ENCODE data around the gene TUBA3C.
"Not testable (repeated sequence)": the region's sequence is repeated elsewhere in the genome, so short reads cannot be mapped to it uniquely, and the experiment has no call there.

TUBA3C gene

DNA sequence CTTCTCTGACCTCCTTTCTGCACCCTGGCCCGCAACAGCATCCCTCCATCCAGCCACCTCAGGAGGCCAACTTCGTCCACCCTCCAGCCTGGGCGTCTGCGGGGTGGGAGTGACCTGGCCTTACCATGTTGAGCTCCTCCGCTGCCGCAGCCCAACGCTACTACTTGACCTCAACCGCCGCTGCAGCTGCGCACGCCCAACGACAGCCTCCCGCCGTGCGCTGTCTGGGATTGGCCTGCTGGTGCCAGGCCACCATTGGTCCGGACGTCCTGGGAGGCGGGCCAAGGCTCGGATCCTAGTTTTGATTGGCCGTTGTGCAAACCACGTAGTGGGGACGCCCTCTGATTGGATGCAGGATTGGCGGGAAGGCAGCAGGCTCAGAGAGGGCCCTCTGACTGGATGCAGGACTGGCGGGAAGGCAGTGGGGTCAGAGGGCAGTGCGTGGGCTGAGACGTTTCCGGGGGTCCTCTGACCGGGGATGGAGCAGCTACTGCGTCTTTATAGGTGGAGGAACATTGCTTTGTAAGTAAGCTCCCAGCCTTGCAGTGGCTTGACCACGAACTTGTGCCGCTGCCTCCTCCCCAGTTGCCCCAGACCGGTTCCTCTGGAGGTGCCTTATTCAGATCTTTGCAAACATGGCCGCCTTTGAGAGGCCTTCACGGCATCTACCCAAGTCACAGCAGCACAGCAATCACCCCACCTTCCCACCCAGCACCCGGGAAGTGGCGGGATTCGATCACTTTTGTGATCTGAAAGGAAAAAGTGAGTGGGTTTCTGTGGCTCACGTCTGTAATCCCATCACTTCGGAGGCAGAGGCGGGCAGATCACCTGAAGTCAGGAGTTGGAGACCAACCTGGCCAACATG lies at the start of gene TUBA3C:
Gene TUBA3C, minus strand, starts transcription at position 204 of the 865 bp plus-strand sequence. Its CDS starts 77 bp downstream, at position 127.
- no peak for DNase-seq (ENCODE audit: low spot score)

- DNase-seq (ENCODE audit: low spot score), result not testable (repeated sequence)
Observed at GRCh38 chr13:19207413-19207812, 25.8 kb upstream of the TUBA3C start.

DNA sequence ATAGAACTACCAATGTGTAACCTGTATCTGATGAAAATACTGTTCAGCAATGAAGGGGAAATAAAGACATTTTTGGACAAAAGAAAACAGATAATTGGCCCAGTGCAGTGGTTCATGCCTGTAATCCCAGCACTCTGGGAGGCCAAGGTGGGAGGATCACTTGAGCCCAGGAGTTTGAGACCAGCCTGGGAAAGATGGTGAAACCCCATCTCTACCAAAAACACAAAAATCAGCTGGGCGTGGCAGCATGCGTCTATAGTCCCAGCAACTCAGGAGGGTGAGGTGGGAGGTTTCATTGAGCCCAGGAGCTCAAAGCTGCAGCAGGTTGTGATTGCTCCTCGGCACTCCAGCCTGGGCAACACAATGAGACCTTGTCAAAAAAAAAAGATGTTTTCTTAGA lies 11.0 kb upstream of the TUBA3C start:
- DNase-seq (ENCODE audit: low spot score), result not testable (repeated sequence)

DNA sequence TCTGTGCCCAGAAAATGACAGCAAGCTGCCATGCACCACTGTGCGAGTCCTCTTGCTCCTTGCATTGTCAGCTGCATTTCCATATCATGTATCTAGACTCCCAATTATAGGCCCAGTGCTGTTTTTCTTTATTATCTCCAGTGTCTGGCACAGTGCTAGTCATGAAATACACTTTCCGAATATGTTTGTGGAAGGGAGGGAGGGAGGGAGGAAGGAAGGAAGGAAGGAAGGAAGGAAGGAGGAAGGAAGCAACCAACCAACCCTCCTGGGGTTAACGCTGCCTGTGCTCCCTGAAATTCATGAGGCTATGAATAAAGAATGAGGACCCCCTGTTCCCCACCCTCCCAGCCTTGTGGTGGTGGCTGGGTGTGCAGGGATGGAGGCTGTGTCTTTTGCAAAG lies 8.3 kb upstream of the TUBA3C start:
- DNase-seq (ENCODE audit: low spot score), result not testable (repeated sequence)

GRCh38 chr13:19189368-19189767 lies 7.7 kb upstream of the TUBA3C start:
- not testable (repeated sequence) for DNase-seq (ENCODE audit: low spot score)

- DNase-seq (ENCODE audit: low spot score), result no peak
Observed at GRCh38 chr13:19185865-19186645, 4.4 kb upstream of the TUBA3C start.

GRCh38 chr13:19185086-19185864 lies 3.7 kb upstream of the TUBA3C start:
- no peak for DNase-seq (ENCODE audit: low spot score)

- DNase-seq (ENCODE audit: low spot score), result no peak
Observed at GRCh38 chr13:19184176-19184575, 2.6 kb upstream of the TUBA3C start.

- no peak for DNase-seq (ENCODE audit: low spot score)
Observed at GRCh38 chr13:19183676-19184075, 2.1 kb upstream of the TUBA3C start.

DNA sequence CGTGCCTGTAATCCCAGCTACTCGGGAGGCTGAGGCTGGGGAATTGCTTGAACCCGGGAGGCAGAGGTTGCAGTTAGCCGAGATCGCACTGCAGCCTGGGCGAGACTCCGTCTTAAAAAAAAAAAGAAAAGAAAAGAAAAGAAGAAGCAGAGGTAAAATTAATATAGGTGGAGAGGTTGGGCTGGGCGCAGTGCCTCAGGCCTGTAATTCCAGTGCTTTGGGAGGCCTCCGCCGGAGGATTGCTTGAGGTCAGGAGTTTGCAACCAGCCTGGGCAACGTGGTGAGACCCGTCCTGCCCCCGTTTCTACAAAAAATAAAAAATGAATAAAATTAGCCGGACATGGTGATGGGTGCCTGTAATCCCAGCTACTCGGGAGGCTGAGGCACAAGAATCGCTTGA lies 912 bp upstream of the TUBA3C start:
- DNase-seq (ENCODE audit: low spot score), result no peak

GRCh38 chr13:19181021-19181620 lies 503 bp downstream of the TUBA3C start:
- no peak for DNase-seq (ENCODE audit: low spot score)

GRCh38 chr13:19179916-19180315 lies 1.7 kb downstream of the TUBA3C start:
- no peak for DNase-seq (ENCODE audit: low spot score)

DNA sequence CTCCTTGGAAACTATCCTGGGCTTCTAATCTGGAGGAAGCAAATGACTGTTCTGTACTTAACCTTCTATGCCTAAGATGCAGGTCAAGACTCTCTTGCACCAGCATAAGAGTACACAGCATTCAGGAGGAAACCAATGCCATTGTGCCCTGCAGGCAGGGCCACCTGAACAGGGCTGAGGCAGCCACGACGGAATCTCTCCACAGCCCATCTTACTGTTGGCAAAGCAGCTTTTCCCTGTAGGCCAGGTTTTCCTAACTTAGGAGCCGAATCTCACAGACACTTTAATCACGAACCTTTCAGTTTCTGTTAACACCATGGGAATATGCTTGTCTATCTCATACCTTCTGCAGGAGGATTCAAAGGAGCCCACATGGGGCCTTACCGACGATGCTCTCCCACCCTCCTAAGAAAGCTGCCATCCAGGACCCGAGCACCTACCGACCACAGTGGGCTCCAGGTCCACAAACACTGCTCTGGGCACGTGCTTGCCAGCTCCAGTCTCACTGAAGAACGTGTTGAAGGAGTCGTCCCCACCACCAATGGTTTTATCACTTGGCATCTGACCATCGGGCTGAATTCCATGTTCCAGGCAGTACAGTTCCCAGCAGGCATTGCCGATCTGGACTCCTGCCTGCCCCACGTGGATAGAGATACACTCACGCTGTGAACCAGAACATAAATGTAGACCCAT lies 2.6 kb downstream of the TUBA3C start:
- DNase-seq (ENCODE audit: low spot score), result no peak

- not testable (repeated sequence) for DNase-seq (ENCODE audit: low spot score)
Observed at GRCh38 chr13:19176981-19177776, 4.4 kb downstream of the TUBA3C start.

DNA sequence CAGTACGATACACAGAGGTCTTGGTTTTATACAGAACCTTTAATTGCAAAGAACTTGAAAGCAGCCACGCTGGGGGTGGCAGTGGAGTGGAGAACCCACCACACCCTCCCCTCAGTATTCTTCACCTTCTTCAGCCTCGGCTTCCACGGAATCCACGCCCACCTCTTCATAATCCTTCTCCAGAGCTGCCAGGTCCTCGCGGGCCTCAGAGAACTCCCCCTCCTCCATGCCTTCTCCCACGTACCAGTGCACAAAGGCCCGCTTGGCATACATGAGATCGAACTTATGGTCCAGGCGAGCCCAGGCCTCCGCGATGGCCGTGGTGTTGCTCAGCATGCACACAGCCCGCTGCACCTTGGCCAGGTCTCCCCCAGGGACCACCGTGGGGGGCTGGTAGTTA lies 7.9 kb downstream of the TUBA3C start:
- DNase-seq (ENCODE audit: low spot score), result no peak

DNA sequence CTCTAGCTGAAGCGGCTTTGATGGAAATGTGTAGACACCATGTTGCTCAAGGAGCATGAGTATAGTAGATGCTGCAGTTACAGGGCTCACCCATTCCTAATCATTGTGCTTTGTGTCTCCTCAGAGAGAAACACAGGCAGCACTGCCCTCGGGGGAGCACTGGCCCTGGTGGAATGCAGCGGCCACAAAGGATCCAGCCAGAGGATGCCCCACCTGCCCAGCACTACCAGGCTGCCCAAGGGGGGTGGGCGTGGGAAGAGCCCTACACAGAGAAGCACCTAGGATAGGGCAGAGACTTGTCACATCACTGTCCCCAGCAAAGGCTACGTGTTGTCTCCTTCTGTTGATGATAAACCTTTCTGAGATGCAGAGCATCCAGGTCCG lies 9.0 kb downstream of the TUBA3C start:
- DNase-seq (ENCODE audit: low spot score), result no peak

DNA sequence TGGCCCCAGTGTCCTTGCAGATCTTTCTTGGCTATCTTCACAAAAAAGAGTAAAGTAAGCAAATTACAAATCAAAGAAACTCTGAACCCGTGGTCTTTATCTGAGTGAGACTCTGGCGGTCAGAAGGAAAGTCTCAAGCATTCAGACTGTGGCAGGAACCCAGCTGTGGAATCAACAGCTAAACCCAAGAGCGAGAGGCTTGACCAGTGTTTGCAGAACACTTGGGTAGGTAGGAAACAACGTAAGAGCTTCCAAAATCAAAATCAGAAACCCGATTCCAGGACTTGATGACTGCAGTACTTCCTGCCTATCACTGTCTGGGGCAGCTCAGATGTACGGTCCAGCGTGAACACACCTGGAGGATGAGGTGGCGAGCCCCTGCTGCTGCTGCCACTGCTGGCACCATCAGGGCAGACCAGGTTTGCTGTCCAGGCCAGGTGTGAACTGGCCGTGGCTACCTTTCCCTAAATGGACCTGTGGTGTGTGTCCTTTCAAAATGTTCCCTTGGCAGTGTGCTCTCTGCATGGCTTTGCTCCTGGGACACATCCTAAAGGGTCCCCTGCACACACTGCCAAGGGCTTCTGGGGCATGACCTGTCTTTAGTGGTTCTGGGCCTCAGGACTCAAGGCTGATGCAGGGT lies 9.5 kb downstream of the TUBA3C start:
- DNase-seq (ENCODE audit: low spot score), result no peak

DNA sequence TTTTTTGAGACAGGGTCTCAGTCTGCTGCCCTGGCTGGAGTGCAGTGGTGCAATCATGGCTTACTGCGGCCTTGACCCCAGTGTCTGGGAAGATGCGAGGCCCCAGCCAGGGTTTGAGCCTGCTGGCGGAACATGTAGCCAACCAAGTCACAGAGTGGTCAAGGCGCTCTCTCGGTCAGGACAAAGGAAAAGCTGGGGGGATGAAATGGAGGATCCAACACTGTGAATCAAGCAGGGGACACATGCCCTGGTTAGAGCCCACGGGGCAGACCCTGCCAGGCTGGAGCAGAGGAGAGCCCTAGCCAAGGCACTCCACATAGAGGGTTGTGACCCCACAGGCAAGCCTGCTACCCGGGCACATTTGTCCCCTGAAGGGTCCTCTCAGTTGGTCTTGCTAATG lies 10.1 kb downstream of the TUBA3C start:
- no peak for DNase-seq (ENCODE audit: low spot score)

GRCh38 chr13:19169991-19170390 lies 11.6 kb downstream of the TUBA3C start:
- DNase-seq (ENCODE audit: low spot score), result no peak

DNA sequence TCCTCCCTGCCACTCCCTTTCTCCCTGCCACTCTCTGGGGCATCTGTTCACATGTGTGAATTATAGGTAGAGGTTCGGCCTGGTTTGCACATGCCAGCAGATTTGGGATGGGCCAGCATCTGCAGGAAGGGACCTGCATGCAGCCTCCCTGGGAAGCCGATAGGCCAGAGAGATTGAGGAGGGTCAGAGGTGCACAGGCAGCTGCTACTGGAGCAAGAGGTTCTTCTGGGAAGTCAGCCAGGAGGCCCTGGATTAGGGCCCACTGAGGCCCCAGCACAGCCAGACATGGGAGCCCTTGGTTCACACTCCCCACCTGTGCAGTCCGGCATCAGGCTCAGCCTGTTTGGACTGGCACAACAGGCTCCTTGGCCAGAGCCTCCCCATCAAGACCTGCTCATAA lies 12.1 kb downstream of the TUBA3C start:
- no peak for DNase-seq (ENCODE audit: low spot score)

Measured in CD4-positive, alpha-beta T cell treated with Interleukin-2 at 100 ng/mL for 4 hours (primary cell).